Glutamatergic neuron (in vitro differentiated cells): ENCODE measurements around the gene SLC25A3. TPM values are rescaled to one million over a fixed set of nuclear protein-coding genes. Genes with fewer than 3 reads are reported as not detected.

Experiments
- DNase-seq: peaks from one replicate; pipeline ENCODE4 v3.0.0; 2022
- H3K27ac Mint-ChIP-seq: one replicate; pipeline ENCODE4 v1.8.0; 2020; ENCODE audit warnings: mild to moderate bottlenecking, mixed read lengths, inconsistent platforms; ENCODE audit not compliant: unreplicated experiment
- H3K27me3 Mint-ChIP-seq: one replicate; pipeline ENCODE4 v1.8.0; 2020; ENCODE audit warnings: mild to moderate bottlenecking, moderate library complexity, mixed read lengths, inconsistent platforms; ENCODE audit not compliant: unreplicated experiment
- H3K36me3 Mint-ChIP-seq: one replicate; pipeline ENCODE4 v1.8.0; 2020; ENCODE audit warnings: mild to moderate bottlenecking, mixed read lengths, inconsistent platforms; ENCODE audit not compliant: unreplicated experiment
- H3K4me1 Mint-ChIP-seq: one replicate; pipeline ENCODE4 v1.8.0; 2020; ENCODE audit warnings: mild to moderate bottlenecking, low read depth, mixed read lengths, inconsistent platforms; ENCODE audit not compliant: unreplicated experiment
- H3K4me3 Mint-ChIP-seq: one replicate; pipeline ENCODE4 v1.8.0; 2020; ENCODE audit warnings: mild to moderate bottlenecking, mixed read lengths, inconsistent platforms; ENCODE audit not compliant: unreplicated experiment
- H3K9me3 Mint-ChIP-seq: one replicate; pipeline ENCODE4 v1.8.0; 2020; ENCODE audit warnings: mild to moderate bottlenecking, moderate library complexity, mixed read lengths, inconsistent platforms; ENCODE audit not compliant: unreplicated experiment
- total RNA-seq: library from RNA; stranded (reverse); fragmentation: NEBNext Ultra II Directional; extraction: Animal tissue kit (Norgen Biotek cat#: 25700); gene quantifications from one replicate; pipeline ENCODE4 v1.2.1, GENCODE V29; 2021; ENCODE audit not compliant: unreplicated experiment
- TF ChIP-seq, protein P1 (sequence below): fragments of 200-600 bp; sonication (generic); IDR thresholded peaks from one replicate; pipeline ENCODE4 v1.5.0; 2021; ENCODE audit not compliant: partially characterized antibody, unreplicated experiment

SLC25A3 gene
- total RNA-seq, 1 donor from 2014 or later: 481 TPM

DNA sequence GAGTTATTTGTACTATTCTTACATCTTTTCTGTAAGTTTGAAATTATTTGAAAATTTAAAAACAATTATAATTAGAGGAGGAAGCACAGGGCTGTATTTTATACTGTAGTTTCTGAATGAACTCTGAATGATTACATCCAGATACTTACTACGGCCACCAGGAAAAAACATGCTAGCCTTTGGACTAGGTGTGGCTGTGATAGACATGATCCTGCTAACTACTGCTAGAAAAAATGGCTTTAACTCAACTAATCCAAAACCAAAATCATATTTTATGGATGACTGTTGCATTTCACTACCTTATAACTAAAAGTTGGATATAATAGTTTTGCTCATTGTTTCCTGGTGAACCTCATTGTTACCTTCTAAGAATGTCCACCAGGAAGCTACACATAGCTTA is 15.1 kb upstream of the SLC25A3 start:
- H3K4me3 Mint-ChIP-seq: no peak overlapping the region
- peaks cover 2% of the 10 kb centered on the region for H3K27me3 Mint-ChIP-seq
- TF ChIP-seq, protein P1, sequence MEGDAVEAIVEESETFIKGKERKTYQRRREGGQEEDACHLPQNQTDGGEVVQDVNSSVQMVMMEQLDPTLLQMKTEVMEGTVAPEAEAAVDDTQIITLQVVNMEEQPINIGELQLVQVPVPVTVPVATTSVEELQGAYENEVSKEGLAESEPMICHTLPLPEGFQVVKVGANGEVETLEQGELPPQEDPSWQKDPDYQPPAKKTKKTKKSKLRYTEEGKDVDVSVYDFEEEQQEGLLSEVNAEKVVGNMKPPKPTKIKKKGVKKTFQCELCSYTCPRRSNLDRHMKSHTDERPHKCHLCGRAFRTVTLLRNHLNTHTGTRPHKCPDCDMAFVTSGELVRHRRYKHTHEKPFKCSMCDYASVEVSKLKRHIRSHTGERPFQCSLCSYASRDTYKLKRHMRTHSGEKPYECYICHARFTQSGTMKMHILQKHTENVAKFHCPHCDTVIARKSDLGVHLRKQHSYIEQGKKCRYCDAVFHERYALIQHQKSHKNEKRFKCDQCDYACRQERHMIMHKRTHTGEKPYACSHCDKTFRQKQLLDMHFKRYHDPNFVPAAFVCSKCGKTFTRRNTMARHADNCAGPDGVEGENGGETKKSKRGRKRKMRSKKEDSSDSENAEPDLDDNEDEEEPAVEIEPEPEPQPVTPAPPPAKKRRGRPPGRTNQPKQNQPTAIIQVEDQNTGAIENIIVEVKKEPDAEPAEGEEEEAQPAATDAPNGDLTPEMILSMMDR: no peak
- H3K9me3 Mint-ChIP-seq: no peaks in the 10 kb centered on the region
- no peak for DNase-seq
- H3K27ac Mint-ChIP-seq: no peak overlapping the region
- H3K36me3 Mint-ChIP-seq: no peaks in the 10 kb centered on the region
- no peaks in the 10 kb centered on the region for H3K4me1 Mint-ChIP-seq

DNA sequence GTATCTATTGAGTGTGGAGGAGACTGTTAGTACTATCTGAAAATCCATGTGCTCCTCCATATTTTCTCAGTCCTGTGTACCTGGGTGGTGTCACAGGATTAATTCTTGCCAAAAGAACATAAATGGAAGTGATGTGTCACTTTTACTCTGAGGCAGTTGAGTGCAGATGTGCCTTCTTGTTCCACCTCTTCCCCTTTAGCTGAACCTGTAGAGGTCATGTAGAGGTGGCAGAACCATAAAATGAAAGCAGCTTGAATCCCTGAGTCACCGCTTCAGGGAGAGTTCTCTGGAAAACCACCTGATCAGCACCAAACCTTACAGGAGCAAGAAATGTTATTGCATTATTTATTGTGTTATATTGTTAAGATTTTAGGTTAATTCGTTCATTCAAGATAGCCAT is 14.7 kb upstream of the SLC25A3 start:
- Mint-ChIP-seq H3K4me1 (no peaks in the 10 kb centered on the region), H3K27ac (no peak overlapping the region), H3K4me3 (no peak overlapping the region), H3K9me3 (no peaks in the 10 kb centered on the region), H3K36me3 (no peaks in the 10 kb centered on the region), H3K27me3 (peaks cover 2% of the 10 kb centered on the region)
- DNase-seq: no peak
- TF ChIP-seq, protein P1: no peak

DNA sequence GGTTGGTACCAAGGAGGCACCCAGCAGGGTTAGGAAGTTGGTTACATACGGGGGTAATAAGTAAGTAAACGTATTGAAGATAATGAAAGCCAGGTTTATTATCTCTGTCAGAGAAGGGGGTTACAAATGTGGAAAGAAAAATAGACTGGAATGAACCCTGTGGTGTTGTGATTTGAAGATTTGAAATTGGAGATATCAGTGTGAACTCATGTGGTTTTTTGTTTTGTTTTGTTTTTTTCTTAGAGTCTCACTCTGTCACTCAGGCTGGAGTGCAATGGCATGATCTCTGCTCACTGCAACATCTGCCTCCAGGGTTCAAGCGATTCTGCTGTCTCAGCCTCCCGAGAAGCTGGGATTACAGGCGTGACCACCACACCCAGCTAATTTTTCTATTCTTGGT is 14.1 kb upstream of the SLC25A3 start:
- Mint-ChIP-seq H3K4me3 (no peak overlapping the region), H3K36me3 (no peaks in the 10 kb centered on the region), H3K9me3 (no peaks in the 10 kb centered on the region), H3K4me1 (no peaks in the 10 kb centered on the region), H3K27ac (no peak overlapping the region), H3K27me3 (peaks cover 2% of the 10 kb centered on the region)
- DNase-seq: no peak
- TF ChIP-seq, protein P1: no peak

DNA sequence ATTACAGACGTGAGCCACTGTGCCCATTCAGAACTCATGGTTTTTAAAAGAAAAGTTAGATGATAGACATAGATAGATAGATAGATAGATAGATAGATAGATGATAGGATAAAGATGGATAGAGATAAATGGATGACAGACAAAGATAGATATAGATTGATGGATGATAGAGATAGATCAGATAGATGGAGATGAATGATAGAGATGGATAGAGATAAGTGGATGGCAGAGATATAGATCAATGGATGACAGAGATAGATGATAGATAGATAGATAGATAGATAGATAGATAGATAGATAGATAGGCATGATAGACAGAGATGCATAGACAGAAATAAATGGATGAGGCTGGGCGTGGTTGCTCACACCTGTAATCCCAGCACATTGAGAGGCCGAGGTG is 13.7 kb upstream of the SLC25A3 start:
- no peak overlapping the region for H3K4me3 Mint-ChIP-seq
- no peaks in the 10 kb centered on the region for H3K36me3 Mint-ChIP-seq
- H3K27me3 Mint-ChIP-seq: peaks cover 2% of the 10 kb centered on the region
- no peak for DNase-seq
- H3K4me1 Mint-ChIP-seq: no peaks in the 10 kb centered on the region
- H3K9me3 Mint-ChIP-seq: no peaks in the 10 kb centered on the region
- TF ChIP-seq, protein P1: no peak
- no peak overlapping the region for H3K27ac Mint-ChIP-seq

DNA sequence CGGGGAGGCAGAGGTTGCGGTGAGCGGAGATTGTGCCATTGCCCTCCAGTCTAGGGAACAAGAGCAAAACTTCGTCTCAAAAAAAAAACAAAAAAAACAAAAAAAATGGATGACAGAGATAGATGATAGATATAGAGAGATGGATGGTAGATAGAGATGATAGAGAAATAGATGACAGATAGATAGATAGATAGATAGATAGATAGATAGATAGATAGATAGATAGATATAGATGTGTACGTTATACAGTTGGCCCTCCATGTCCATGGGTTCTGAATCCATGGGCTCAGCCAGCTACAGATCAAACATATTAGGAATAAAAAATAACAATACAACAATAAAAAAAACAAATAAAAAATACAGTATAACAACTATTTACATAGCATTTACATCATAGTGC is 12.8 kb upstream of the SLC25A3 start:
- H3K27me3 Mint-ChIP-seq: peaks cover 2% of the 10 kb centered on the region
- no peaks in the 10 kb centered on the region for H3K4me1 Mint-ChIP-seq
- TF ChIP-seq, protein P1: no peak
- no peak for DNase-seq
- no peaks in the 10 kb centered on the region for H3K9me3 Mint-ChIP-seq
- no peaks in the 10 kb centered on the region for H3K36me3 Mint-ChIP-seq
- H3K27ac Mint-ChIP-seq: no peak overlapping the region
- H3K4me3 Mint-ChIP-seq: no peak overlapping the region
